Activated CD8-positive, alpha-beta memory T cell treated with anti-CD3 and anti-CD28 coated beads, Interleukin-2, amount 50 U/mL, for 48 hours (primary cell): Measurements from ENCODE around the gene PRRG3.
"Not testable (repeated sequence)": the region's sequence is repeated elsewhere in the genome, so short reads cannot be mapped to it uniquely, and the experiment has no call there.

Source experiments
- DNase-seq: peaks from one replicate; pipeline ENCODE4 v3.0.0-alpha.2; 2020

The PRRG3 gene

GRCh38 chrX:151694661-151695582 is at the start of gene PRRG3:
Gene PRRG3, plus strand, starts transcription at chrX:151695458. Its CDS starts 3,357 bp downstream, at chrX:151698815.
- no peak for DNase-seq

GRCh38 chrX:151675121-151675746 is 20.0 kb upstream of the PRRG3 start:
- DNase-seq, result no peak

GRCh38 chrX:151676196-151676595 is 19.1 kb upstream of the PRRG3 start:
- DNase-seq, result no peak

GRCh38 chrX:151679798-151680402 is 15.4 kb upstream of the PRRG3 start:
- no peak for DNase-seq

- peak; percentile 80 for DNase-seq
These were observed 14.5 kb upstream of the PRRG3 start for GRCh38 chrX:151680805-151681204.

- DNase-seq, result no peak
These were observed 7.6 kb upstream of the PRRG3 start for GRCh38 chrX:151687635-151688034.

GRCh38 chrX:151688695-151689094 is 6.6 kb upstream of the PRRG3 start:
- DNase-seq, result no peak

GRCh38 chrX:151692825-151693224 is 2.4 kb upstream of the PRRG3 start:
- DNase-seq, result no peak

- no peak for DNase-seq
These were observed 1.1 kb upstream of the PRRG3 start for GRCh38 chrX:151694121-151694520.

- no peak for DNase-seq
These were observed 504 bp downstream of the PRRG3 start for GRCh38 chrX:151695583-151696340.

GRCh38 chrX:151697082-151697481 is 1.8 kb downstream of the PRRG3 start:
- not testable (repeated sequence) for DNase-seq

- DNase-seq, result no peak
These were observed 2.3 kb downstream of the PRRG3 start for GRCh38 chrX:151697522-151697921.

GRCh38 chrX:151698485-151698884 is 3.2 kb downstream of the PRRG3 start:
- DNase-seq, result no peak

- no peak for DNase-seq
These were observed 4.5 kb downstream of the PRRG3 start for GRCh38 chrX:151699746-151700145.

GRCh38 chrX:151700581-151700980 is 5.3 kb downstream of the PRRG3 start:
- no peak for DNase-seq

GRCh38 chrX:151701071-151701470 is 5.8 kb downstream of the PRRG3 start:
- DNase-seq, result no peak

- no peak for DNase-seq
These were observed 6.3 kb downstream of the PRRG3 start for GRCh38 chrX:151701531-151701930.

- DNase-seq, result no peak
These were observed 6.9 kb downstream of the PRRG3 start for GRCh38 chrX:151702026-151702714.

GRCh38 chrX:151702741-151703340 is 7.6 kb downstream of the PRRG3 start:
- no peak for DNase-seq

GRCh38 chrX:151703487-151703886 is 8.2 kb downstream of the PRRG3 start:
- no peak for DNase-seq

- no peak for DNase-seq
These were observed 8.9 kb downstream of the PRRG3 start for GRCh38 chrX:151704041-151704663.
